Body of pancreas (tissue), 4 donors: ENCODE measurements around the gene CEACAM16. TPM values are rescaled to one million over a fixed set of nuclear protein-coding genes. Genes with fewer than 3 reads are reported as not detected.

Source experiments
- ATAC-seq: fragments of 150-250 bp; one replicate; pipeline ENCODE4 v1.9.1; 2016
- DNase-seq, 4 donors: peaks; one replicate each; pipeline ENCODE4 v3.0.0-alpha.2; 2019
- H3K27ac ChIP-seq, 4 donors: fragments of 200-600 bp; sonication (generic); 1 replicate in 3 of 4; 2 replicates in 1 of 4; pipeline versions ENCODE4 v1.5.1 to v1.6.1; 2016 to 2019; ENCODE audit warnings: mild to moderate bottlenecking in 1 of 4, mixed read lengths in 1 of 4, moderate library complexity in 1 of 4
- H3K27me3 ChIP-seq, 2 donors: fragments of 200-600 bp; sonication (generic); one replicate each; pipeline ENCODE4 v1.6.0; 2016; ENCODE audit warnings: mild to moderate bottlenecking in 1 of 2
- H3K36me3 ChIP-seq, 2 donors: fragments of 200-600 bp; sonication (generic); replicated peaks in 1 of 2; 2 replicates each; pipeline ENCODE4 v1.5.1; 2016; ENCODE audit warnings: low read depth in 2 of 2; ENCODE audit not compliant: insufficient read depth in 1 of 2
- H3K4me1 ChIP-seq: fragments of 200-600 bp; sonication (generic); one replicate; pipeline ENCODE4 v1.6.0; 2016
- H3K4me3 ChIP-seq, 2 donors: fragments of 200-600 bp; sonication (generic); 1 replicate in 1 of 2; 2 replicates in 1 of 2; pipeline ENCODE4 v1.5.1; 2016 to 2019
- H3K9me3 ChIP-seq, 3 donors: fragments of 200-600 bp; sonication (generic); 1 replicate in 2 of 3; 2 replicates in 1 of 3; pipeline ENCODE4 v1.5.1; 2016
- CTCF ChIP-seq, 7 experiments: fragments of 450-650 bp in 4 of 7; fragments of 200-600 bp in 3 of 7; sonication (generic) in 3 of 7; IDR thresholded peaks; one replicate each; pipeline ENCODE4 v1.5.1; 2016 to 2019; ENCODE audit warnings: antibody characterized with exemption in 7 of 7
- POLR2A ChIP-seq, 3 donors: fragments of 450-650 bp; IDR thresholded peaks; one replicate each; pipeline ENCODE4 v1.6.1; 2016; ENCODE audit warnings: antibody characterized with exemption in 3 of 3, mild to moderate bottlenecking in 2 of 3
- WGBS, 2 donors: methylation state at CpG; one replicate each; pipeline ENCODE4 v1.1.5; 2017; 5-methylcytosine and 5-hydroxymethylcytosine counted together
- intact Hi-C: fragments of 100-400 bp; cut with DNase I; formaldehyde crosslinking; loops from one replicate; pipeline ENCODE4 v1.15.1; 2023
- total RNA-seq, 2 donors: library from RNA; depleted of rRNA; stranded (reverse); fragments of >200 nt; gene quantifications; one replicate each; pipeline ENCODE4 v1.1.0, GENCODE V29; 2016

The CEACAM16 gene
- total RNA-seq, 2 donors from 2014 or later: 0.33 to 1.3 TPM

GRCh38 chr19:44684892-44685863, 13.8 kb upstream of the CEACAM16 start:
- TF ChIP-seq CTCF (IDR thresholded peaks at IDR 0.05) (no peak), POLR2A (IDR thresholded peaks at IDR 0.05) (no peak)
- ATAC-seq: peak; percentile 25
- Histone ChIP-seq H3K36me3 (no peaks in the 10 kb centered on the region), H3K27me3 (no peaks in the 10 kb centered on the region), H3K4me1 (peaks cover 28% of the 10 kb centered on the region), H3K4me3 (no peak overlapping the region), H3K9me3 (no peaks in the 10 kb centered on the region), H3K27ac (peak overlapping the region in 2 of 4 donors; percentile 49 to 67)
- intact Hi-C loops: no loop called here
- peak in 2 of 4 donors; percentile 46 to 69 for DNase-seq
- 61 to 67% methylated on average over 23 to 25 of the region's 25 CpGs for WGBS, 2 donors

- intact Hi-C loops: no loop called here
- Histone ChIP-seq H3K36me3 (no peaks in the 10 kb centered on the region), H3K4me3 (no peak overlapping the region), H3K27ac (peak overlapping the region in 1 of 4 donors; percentile 49), H3K9me3 (no peaks in the 10 kb centered on the region), H3K27me3 (no peaks in the 10 kb centered on the region), H3K4me1 (peaks cover 35% of the 10 kb centered on the region)
- no peak for ATAC-seq
- WGBS, 2 donors: 78 to 89% methylated on average over 4 of the region's 4 CpGs
- DNase-seq: no peak
- TF ChIP-seq POLR2A (IDR thresholded peaks at IDR 0.05) (no peak), CTCF (IDR thresholded peaks at IDR 0.05) (no peak)
Measured at GRCh38 chr19:44685877-44686276, 13.1 kb upstream of the CEACAM16 start.

GRCh38 chr19:44686896-44687295, 12.1 kb upstream of the CEACAM16 start:
- no peaks in the 10 kb centered on the region for H3K27me3 ChIP-seq
- intact Hi-C loops: no loop called here
- TF ChIP-seq POLR2A (IDR thresholded peaks at IDR 0.05): no peak
- TF ChIP-seq CTCF (IDR thresholded peaks at IDR 0.05): no peak
- no peak for DNase-seq
- H3K4me1 ChIP-seq: peaks cover 45% of the 10 kb centered on the region
- no peak for ATAC-seq
- no peak overlapping the region for H3K27ac ChIP-seq
- 70 to 85% methylated on average over 4 of the region's 4 CpGs for WGBS, 2 donors
- H3K36me3 ChIP-seq: no peaks in the 10 kb centered on the region
- no peaks in the 10 kb centered on the region for H3K9me3 ChIP-seq
- no peak overlapping the region for H3K4me3 ChIP-seq

GRCh38 chr19:44687888-44688287, 11.1 kb upstream of the CEACAM16 start:
- peaks cover 52% of the 10 kb centered on the region for H3K4me1 ChIP-seq
- TF ChIP-seq POLR2A (IDR thresholded peaks at IDR 0.05) (no peak), CTCF (IDR thresholded peaks at IDR 0.05) (no peak)
- intact Hi-C loops: no loop called here
- H3K27me3 ChIP-seq: no peaks in the 10 kb centered on the region
- WGBS, 2 donors: 82 to 87% methylated on average over 7 of the region's 7 CpGs
- no peaks in the 10 kb centered on the region for H3K9me3 ChIP-seq
- no peak overlapping the region for H3K4me3 ChIP-seq
- no peak for ATAC-seq
- no peak for DNase-seq
- H3K27ac ChIP-seq: no peak overlapping the region
- no peaks in the 10 kb centered on the region for H3K36me3 ChIP-seq
